HepG2 (cell line): ENCODE results near the gene PAK2. TPM values are rescaled to one million over a fixed set of nuclear protein-coding genes. Genes with fewer than 3 reads are reported as not detected.

ENCODE experiments used
- BRD4 ChIP-seq: sonication (generic); formaldehyde crosslinking; IDR thresholded peaks from 2 replicates; pipeline ENCODE4 v1.4.0; 2020; ENCODE audit warnings: missing genetic modification reagents
- GZF1 ChIP-seq: sonication (generic); formaldehyde crosslinking; IDR thresholded peaks from 2 replicates; pipeline ENCODE4 v1.5.1; 2020; ENCODE audit warnings: mild to moderate bottlenecking, missing genetic modification reagents
- HMGXB3 ChIP-seq: sonication (generic); formaldehyde crosslinking; IDR thresholded peaks from 2 replicates; pipeline ENCODE4 v1.4.0; 2020; ENCODE audit warnings: missing genetic modification reagents, borderline replicate concordance
- JDP2 ChIP-seq: sonication (generic); formaldehyde crosslinking; IDR thresholded peaks from 2 replicates; pipeline ENCODE4 v1.8.1; 2022; ENCODE audit warnings: missing genetic modification reagents, borderline replicate concordance
- NKX3-1 ChIP-seq: sonication (generic); formaldehyde crosslinking; IDR thresholded peaks from 2 replicates; pipeline ENCODE4 v1.5.0; 2020; ENCODE audit warnings: missing genetic modification reagents
- NONO ChIP-seq, 2 experiments: fragments of 450-650 bp in 1 of 2; sonication (generic) in 1 of 2; formaldehyde crosslinking in 1 of 2; IDR thresholded peaks in 1 of 2; conservative IDR thresholded peaks in 1 of 2; 2 replicates each; pipeline versions ENCODE4 v1.6.1 to v1.8.0; 2017 to 2022; ENCODE audit warnings: mild to moderate bottlenecking in 1 of 2, missing genetic modification reagents in 1 of 2, moderate library complexity in 1 of 2
- SMARCE1 ChIP-seq: fragments of 450-650 bp; IDR thresholded peaks from 2 replicates; pipeline ENCODE4 v1.6.1; 2017; ENCODE audit warnings: borderline replicate concordance
- U2AF1 ChIP-seq: fragments of 200-400 bp; formaldehyde crosslinking; optimal IDR thresholded peaks from 2 replicates; pipeline ENCODE3; 2017; ENCODE audit warnings: mild to moderate bottlenecking, low read depth, low read length
- ZBTB7A ChIP-seq: sonication (generic); formaldehyde crosslinking; IDR thresholded peaks from 2 replicates; pipeline ENCODE4 v1.8.0; 2022; ENCODE audit warnings: mild to moderate bottlenecking, missing genetic modification reagents
- ZMAT5 ChIP-seq: sonication (generic); formaldehyde crosslinking; IDR thresholded peaks from 2 replicates; pipeline ENCODE4 v1.5.0; 2020; ENCODE audit warnings: mild to moderate bottlenecking, low read depth, missing genetic modification reagents, borderline replicate concordance
- ZNF18 ChIP-seq: sonication (generic); formaldehyde crosslinking; IDR thresholded peaks from 2 replicates; pipeline ENCODE4 v1.8.0; 2022; ENCODE audit warnings: mild to moderate bottlenecking, missing genetic modification reagents; ENCODE audit not compliant: insufficient replicate concordance
- ZNF207 ChIP-seq: fragments of 450-650 bp; IDR thresholded peaks from 2 replicates; pipeline ENCODE4 v1.6.1; 2016; ENCODE audit warnings: antibody characterized with exemption, borderline replicate concordance
- ZNF30 ChIP-seq: sonication (generic); formaldehyde crosslinking; IDR thresholded peaks from 2 replicates; pipeline ENCODE4 v1.5.0; 2020; ENCODE audit warnings: mild to moderate bottlenecking, missing genetic modification reagents
- ZNF563 ChIP-seq: sonication (generic); formaldehyde crosslinking; IDR thresholded peaks from 2 replicates; pipeline ENCODE4 v1.8.0; 2022; ENCODE audit warnings: mild to moderate bottlenecking, moderate library complexity, missing genetic modification reagents
- ZNF572 ChIP-seq: sonication (generic); formaldehyde crosslinking; IDR thresholded peaks from 2 replicates; pipeline ENCODE4 v1.5.1; 2020; ENCODE audit warnings: mild to moderate bottlenecking, missing genetic modification reagents
- ZNF740 ChIP-seq: sonication (generic); formaldehyde crosslinking; IDR thresholded peaks from 2 replicates; pipeline ENCODE4 v1.4.0; 2020; ENCODE audit warnings: missing genetic modification reagents
- ZNF883 ChIP-seq: sonication (generic); formaldehyde crosslinking; IDR thresholded peaks from 2 replicates; pipeline ENCODE4 v1.5.1; 2020; ENCODE audit warnings: mild to moderate bottlenecking, missing genetic modification reagents; ENCODE audit errors: not compliant biosample characterization
- ZSCAN9 ChIP-seq: IDR thresholded peaks from 2 replicates; pipeline ENCODE4 v1.6.1; 2016; ENCODE audit warnings: borderline replicate concordance
- ZZZ3 ChIP-seq: sonication (generic); formaldehyde crosslinking; IDR thresholded peaks from 2 replicates; pipeline ENCODE4 v1.4.0; 2020; ENCODE audit warnings: missing genetic modification reagents, mild to moderate bottlenecking, borderline replicate concordance
- polyA plus RNA-seq, 8 experiments: library from polyadenylated mRNA; depleted of rRNA in 3 of 8; stranded (reverse) in 7 of 8; unstranded in 1 of 8; fragments of >200 nt; fragmentation: Illumina TruSeq in 4 of 8; extraction: Trizol in 4 of 8; gene quantifications; 2 replicates each; pipeline versions ENCODE4 v1.2.1 to v1.2.3, GENCODE V29; 2011 to 2016; ENCODE audit warnings: low read depth in 4 of 8, missing spikeins in 1 of 8, mixed read lengths in 1 of 8; ENCODE audit not compliant: insufficient read depth in 1 of 8
- total RNA-seq, 5 experiments: library from RNA; depleted of rRNA; stranded (reverse); fragments of >200 nt; fragmentation: Illumina TruSeq; extraction: Trizol; gene quantifications; 2 replicates each; pipeline ENCODE4 v1.2.3, GENCODE V29; 2016; ENCODE audit warnings: low read depth in 1 of 5
- TF ChIP-seq, protein P1 (sequence below): sonication (generic); formaldehyde crosslinking; IDR thresholded peaks from 2 replicates; pipeline ENCODE4 v1.4.0; 2020; ENCODE audit warnings: missing genetic modification reagents

Gene PAK2
- total and polyA plus RNA-seq, 2 of the 13 experiments (the other 11 are each of a cell fraction or from before 2014, with no cell fraction given) = 23.0 to 24.7 TPM

- no peak for TF ChIP-seq U2AF1
- no peak for TF ChIP-seq ZMAT5 (CRISPR knock-in tag)
- TF ChIP-seq ZNF18 (CRISPR knock-in tag) = no peak
- no peak for TF ChIP-seq ZZZ3 (CRISPR knock-in tag)
- TF ChIP-seq JDP2 (CRISPR knock-in tag) = no peak
- no peak for TF ChIP-seq ZNF30
- no peak for TF ChIP-seq GZF1 (CRISPR knock-in tag)
- peak; percentile 59 for TF ChIP-seq ZNF563 (CRISPR knock-in tag)
- no peak for TF ChIP-seq BRD4 (CRISPR knock-in tag)
- 0 out of 2 replicates have a peak, but pooled peaks have one; percentile 15 for TF ChIP-seq HMGXB3 (CRISPR knock-in tag)
- TF ChIP-seq, protein P1, sequence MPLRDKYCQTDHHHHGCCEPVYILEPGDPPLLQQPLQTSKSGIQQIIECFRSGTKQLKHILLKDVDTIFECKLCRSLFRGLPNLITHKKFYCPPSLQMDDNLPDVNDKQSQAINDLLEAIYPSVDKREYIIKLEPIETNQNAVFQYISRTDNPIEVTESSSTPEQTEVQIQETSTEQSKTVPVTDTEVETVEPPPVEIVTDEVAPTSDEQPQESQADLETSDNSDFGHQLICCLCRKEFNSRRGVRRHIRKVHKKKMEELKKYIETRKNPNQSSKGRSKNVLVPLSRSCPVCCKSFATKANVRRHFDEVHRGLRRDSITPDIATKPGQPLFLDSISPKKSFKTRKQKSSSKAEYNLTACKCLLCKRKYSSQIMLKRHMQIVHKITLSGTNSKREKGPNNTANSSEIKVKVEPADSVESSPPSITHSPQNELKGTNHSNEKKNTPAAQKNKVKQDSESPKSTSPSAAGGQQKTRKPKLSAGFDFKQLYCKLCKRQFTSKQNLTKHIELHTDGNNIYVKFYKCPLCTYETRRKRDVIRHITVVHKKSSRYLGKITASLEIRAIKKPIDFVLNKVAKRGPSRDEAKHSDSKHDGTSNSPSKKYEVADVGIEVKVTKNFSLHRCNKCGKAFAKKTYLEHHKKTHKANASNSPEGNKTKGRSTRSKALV = no peak
- TF ChIP-seq ZSCAN9 (CRISPR knock-in tag) = no peak; the same call in 1 of the 2 replicates
- TF ChIP-seq ZNF207 = no peak
- no peak for TF ChIP-seq ZNF740 (CRISPR knock-in tag)
- TF ChIP-seq NKX3-1 (CRISPR knock-in tag) = no peak
- TF ChIP-seq NONO (IDR thresholded peaks at IDR 0.05) = no peak
- peak; percentile 62; the same call in 1 of the 2 replicates for TF ChIP-seq NONO (CRISPR knock-in tag; conservative IDR thresholded peaks at IDR 0.05)
- no peak for TF ChIP-seq ZNF572 (CRISPR knock-in tag)
- no peak for TF ChIP-seq ZBTB7A
- peak; percentile 78 for TF ChIP-seq ZNF883 (CRISPR knock-in tag)
- no peak for TF ChIP-seq SMARCE1
These were observed at the start of gene PAK2 (continued) for GRCh38 chr3:196739671-196740480.
